ENCODE measurements around the gene FAAP100.

FAAP100 gene

DNA sequence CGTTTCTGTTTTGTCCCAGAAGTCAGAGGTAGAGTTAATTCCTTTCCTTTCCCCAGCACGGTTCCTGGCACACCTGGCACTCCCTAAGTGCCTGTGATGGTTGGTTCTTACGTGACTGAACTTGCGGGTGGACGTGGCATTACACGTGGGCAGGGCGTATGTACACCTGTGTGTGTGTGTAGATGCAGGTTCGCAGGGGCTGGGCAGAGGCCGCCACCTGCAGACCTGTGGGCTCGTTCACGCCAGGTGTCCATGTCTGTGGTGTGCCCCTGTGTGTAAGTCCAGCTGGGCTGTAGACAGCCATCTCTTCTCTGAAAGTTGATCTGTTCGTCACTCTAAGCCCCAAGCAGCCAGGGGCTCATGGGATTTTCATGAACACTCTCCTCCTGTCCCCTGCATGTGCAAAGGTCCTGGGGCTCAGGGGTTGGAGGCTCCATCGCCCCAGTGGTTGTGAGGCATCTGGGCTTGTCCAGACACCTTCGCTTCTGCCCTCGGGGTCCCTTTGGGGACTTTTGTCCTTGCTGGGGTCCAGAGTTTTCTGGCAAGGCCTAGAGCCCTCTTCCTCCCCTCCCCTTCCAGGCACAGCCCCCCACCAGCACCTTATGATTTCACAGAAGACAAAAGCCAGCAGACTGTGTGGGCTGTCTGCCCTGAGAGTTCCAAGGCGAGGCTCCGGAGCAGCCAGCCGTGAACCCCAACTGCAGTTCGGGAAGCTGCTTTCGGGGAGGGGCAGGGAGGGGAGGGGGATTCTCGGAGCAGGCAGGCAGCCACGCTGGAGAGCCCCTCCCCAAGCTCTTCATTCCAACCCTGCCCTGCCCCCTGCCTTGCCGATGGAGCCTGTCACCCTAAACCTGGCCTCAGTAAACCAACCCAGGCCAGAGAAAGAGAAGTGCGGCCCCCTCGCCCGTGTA, 29.4 kb downstream of the FAAP100 start:
- no peak for DNase-seq

DNA sequence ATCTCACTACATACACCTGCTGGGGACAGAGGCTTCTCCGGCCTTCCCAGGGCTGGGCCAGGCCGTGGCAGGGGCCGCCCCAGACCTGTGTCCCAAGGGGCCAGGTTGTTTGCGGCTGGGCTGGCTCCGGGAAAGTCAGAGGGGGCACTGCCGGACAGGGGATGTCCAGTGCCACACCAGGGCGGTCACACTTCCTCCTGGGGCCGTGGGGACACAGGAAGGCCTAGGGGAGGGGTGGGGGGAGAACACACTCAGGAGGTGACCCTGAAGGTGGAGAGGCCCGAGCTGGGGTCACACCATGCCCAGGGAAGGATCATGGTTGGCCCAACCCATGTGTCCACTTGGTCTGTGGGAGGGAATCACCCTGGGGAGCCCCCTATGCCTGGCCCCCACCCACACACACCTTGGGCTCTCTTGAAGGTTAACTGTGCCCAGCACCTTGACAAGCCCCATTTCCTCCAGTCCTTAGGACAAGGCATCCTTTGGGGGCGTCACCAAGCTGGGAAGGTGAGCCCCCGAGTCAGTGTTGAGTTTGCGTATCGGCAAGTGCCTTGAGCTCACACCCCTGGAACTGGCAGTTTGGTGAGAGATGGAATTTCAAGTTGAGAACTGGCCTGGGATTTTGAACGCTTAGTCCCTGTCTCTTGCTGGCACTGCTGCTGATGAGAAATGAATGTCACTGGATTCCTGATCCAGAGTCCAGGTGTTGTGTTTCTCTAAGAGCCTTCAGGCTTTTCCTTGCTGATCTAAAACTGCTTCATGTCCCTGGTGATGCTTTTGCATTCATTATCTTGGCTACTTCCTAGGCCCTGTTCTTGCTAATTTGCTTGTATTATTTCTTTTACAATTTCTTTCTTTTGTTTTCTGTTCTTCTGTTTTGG, 31.9 kb downstream of the FAAP100 start:
- peak in 1 of 3 experiments; percentile 11 for DNase-seq

DNA sequence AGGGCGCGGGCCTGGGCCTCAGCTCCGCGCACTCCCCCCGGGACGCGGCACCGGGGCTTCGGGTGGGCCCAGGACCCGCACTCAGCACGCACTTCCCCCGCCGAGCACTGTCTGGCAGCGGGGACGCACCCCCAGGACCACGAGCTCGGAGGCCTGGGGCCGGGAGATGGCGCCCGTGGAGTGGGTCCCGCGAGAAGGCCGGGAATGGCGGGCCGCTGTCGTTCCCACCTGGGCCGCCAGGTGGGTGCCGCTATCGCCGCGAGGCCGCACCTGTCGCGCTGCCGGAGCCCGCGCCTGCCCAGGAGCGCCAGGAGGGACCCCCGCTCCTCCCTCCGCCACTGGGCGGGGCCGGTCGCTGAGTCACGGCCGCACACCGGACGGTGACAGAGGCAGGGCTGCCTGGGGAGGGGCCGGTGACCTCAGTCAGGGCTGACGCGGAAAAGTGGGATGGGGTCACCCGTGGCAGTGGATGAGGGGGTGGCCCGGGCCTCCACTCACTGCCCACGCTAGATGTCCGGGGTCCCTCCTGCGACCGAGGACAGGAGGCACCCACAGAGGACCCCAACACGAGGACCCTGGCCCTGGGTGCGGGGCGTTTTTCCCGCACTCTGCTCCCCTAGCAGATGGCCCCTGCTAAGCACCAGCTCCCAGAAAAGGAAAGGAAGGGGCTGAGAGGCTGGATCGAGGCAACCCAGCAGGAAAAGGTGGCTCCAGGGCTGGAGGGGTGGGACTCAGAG, 32.7 kb downstream of the FAAP100 start:
- peak; percentile 57 to 73 (median 65) for DNase-seq

DNA sequence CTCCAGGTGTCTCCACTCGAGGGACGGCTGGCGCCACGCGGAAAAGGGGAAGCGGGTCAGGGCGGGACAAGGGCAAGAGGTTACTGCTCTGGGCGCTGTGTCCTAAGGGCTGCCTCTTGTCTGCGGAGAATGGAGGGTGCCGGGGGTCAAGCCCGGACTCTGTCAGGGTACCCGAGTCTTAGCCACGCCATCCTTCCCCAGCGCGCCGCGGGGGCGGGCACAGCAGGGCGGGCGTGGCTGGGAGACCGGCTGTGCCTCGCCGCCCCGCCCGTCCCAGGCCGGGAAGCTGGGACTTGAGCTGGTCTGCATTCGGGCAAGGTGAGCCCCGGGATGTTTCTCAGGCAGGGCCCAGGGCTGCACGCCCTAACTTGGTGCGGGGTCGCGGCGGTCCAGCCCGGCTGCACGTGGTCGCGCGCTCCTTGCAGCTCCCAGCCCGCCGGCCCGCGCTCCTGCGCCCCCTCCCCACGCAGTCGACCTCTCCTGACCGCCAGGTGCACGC, 33.3 kb downstream of the FAAP100 start:
- DNase-seq: peak; percentile 33 to 49 (median 47)

DNA sequence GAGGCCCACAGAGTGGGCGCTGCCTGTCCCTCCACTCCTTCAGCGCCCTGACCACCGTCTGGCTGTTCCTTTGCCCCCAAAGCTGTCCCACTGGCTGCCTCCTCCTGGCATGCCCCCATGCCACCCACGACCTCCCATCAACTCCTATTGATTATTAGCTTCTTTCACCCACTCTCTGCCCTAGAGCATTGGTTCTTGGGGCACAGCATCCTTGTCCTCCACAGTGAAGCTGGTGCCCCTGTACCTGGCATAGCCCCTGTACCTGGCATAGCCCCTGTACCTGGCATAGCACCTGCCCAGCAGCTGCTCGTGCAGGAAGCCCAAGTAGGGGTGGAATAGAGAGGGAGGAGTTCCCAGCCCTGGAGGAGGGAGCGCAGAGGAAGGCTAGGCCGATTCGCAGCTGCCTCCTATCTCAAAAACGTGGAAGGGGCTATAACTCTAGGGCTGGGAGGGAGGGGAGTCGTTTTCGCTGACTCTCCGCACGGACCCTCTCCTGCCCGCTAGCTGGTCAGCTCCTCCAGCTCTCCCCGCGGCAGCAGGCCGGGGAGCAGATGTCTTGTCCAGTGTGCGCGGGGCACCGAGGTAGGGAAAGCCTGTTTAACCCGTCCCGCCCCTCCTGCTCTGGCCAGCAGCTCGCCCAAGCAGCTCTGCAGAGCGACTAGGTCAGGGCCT, 33.9 kb downstream of the FAAP100 start:
- DNase-seq: peak in 2 of 3 experiments; percentile 47 to 55

- DNase-seq: no peak
Measured at GRCh38 chr17:81517339-81518112, 34.6 kb downstream of the FAAP100 start.

DNA sequence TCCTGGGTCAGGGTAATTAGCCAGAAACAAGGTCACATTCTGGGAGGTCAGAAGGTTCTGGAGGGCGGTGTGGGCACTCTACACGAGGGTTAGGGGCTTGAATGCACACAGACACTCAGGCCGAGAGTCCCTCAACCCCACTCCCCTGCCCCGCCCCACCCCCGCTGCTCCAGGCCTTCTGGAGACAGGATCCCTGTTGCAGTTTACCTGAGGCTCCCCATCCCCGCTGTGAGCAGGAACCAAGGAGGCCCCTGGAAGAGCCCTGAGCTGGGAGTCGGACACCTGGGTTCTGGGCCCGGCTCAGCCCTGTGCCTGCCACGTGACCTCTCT, 35.2 kb downstream of the FAAP100 start:
- no peak for DNase-seq

DNA sequence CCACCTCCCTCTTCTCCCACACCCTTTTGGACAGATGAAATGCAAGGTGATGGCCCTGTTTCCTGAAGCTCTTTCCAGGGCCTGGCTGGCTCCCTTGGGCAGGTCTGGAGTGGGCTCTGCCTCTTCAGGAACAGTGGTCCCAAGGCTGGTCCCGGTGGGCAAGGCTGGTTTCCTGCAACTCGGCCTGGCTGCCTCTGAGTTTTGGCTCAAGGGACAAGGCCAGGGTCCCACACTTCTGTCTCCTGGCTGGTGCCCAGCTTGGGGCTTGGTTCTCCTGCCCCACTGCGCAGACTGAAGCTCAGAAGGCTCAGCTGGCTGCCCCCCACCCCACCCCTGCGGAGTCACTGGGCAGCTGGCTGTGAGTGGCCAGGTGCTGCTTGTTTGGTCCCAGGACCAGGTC, 35.7 kb downstream of the FAAP100 start:
- no peak for DNase-seq

- no peak for DNase-seq
Measured at GRCh38 chr17:81515530-81516041, 36.6 kb downstream of the FAAP100 start.

DNA sequence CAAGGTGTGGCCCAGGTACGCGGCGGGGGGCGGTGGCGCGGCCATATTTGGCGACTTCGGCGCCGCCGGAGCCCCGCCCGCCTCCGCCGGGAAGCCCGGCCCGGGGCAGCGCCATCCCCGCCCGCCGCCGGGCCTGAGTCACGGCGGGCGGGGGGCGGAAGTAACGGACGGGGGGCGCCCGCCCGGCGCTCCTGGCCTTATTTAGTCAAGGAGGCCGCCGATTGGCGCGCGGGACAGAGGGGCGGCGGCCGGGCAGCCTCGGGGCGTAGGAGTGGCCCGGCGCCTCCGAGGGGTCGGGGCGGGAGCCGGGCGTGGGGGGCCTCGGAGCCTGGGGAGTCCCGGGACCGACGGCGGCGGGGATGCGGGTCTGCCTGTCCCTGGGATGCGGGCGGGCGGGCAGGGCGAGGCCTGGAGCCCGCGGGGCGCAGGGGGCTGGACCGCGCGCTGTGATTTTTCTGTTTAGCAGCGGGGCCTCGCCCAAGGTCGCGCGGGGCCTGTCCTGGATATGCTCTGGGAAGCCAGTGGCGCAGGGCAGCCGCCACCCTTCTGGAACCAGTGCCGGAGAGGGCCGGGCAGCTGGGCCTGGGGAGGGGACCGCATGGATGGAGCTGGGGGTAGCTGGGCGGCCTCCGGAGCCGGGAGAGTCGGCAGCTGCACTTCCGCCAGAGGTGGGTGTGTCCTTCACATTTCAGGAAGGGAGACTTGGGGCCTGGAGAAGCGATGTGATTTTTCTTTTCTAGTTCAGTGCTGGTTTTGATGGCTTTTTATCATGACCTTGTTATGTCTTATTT, 37.2 kb downstream of the FAAP100 start:
- DNase-seq: peak; percentile 70 to 87 (median 79)

GRCh38 chr17:81514489-81514738, 37.7 kb downstream of the FAAP100 start:
- peak in 2 of 3 experiments; percentile 79 to 87 for DNase-seq

DNA sequence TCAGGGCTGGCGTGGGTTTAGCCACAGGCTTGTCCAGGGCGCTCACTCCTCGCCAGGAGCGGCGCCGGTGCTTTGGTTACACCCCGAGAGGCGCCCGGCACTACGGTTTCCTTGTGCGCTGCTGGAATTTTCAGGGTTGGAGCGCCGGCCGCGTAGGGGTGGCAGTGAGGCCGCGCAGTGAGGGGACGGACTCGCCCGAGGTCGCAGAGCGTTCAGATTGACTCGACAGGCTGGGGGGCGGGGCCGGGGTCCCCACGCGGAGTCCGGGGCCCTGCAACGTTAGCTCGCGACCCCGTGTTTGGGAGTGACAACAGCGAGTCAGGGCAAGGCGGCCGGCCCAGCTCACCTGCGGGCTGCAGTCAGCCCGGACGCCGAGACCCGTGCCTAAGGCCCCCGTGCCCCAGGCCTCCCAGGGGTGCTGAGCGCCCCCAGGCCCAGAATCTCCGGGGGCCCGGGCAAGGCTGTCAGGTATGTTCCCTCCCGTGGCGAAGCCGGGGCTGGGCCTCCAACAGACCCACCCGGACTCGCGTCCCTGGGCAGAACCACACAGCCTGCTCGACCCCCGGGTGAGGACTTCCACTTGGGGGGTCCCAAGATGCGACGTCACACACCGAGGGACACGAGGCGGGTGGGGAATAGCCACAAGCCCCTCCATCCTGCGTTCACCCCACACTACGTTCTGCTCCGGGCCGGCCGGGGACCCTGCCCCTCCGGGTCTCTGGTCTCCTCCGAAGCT, 38.2 kb downstream of the FAAP100 start:
- peak; percentile 64 to 88 (median 87) for DNase-seq

GRCh38 chr17:81513372-81513752, 38.8 kb downstream of the FAAP100 start:
- peak; percentile 58 to 88 (median 87) for DNase-seq

DNA sequence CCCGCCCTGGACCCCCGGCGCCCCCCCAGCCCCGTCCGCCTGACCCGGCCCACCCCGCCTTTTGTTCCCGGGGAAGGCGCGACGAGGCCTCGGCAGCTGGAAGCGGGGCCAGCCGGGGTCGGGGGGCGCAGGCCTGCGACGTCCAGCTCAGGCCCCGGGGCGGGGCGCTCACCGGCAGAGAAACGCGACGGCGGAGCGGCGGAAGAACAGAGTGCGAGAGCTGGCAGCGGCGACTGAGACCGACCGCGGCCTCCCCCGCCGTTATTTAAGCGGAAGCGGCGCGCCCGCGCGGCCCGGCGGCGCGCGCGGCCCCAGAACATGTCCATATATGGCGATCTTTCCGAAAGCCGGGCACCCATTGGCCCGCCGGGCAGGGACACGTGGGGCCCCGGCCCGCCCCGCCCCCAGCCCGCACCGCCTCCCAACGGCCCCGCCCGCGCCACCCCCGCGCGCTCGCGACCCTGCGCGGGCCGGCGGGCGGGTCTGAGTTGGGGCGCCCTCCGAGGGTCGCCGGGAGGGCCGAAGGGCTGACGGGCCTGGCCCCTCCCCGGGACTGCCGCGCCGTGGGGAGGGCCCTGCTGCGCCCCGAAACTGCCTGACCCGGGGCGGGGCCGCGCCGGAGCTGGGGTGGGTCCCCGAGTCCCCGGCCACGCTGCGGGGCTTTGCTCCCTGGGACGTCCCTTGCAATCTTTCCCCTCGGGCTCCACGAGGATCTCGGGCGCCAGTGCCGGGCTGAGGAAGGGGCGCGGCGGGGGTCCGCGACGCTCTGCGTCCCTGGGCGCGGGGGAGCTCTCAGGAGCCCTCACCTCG, 39.4 kb downstream of the FAAP100 start, which contains the start of gene ACTG1:
Gene ACTG1, minus strand, starts transcription at position 238 of the 810 bp plus-strand sequence. CDS start 445 bp downstream, outside the sequence.
- peak; percentile 94 to 96 (median 94) for DNase-seq

DNA sequence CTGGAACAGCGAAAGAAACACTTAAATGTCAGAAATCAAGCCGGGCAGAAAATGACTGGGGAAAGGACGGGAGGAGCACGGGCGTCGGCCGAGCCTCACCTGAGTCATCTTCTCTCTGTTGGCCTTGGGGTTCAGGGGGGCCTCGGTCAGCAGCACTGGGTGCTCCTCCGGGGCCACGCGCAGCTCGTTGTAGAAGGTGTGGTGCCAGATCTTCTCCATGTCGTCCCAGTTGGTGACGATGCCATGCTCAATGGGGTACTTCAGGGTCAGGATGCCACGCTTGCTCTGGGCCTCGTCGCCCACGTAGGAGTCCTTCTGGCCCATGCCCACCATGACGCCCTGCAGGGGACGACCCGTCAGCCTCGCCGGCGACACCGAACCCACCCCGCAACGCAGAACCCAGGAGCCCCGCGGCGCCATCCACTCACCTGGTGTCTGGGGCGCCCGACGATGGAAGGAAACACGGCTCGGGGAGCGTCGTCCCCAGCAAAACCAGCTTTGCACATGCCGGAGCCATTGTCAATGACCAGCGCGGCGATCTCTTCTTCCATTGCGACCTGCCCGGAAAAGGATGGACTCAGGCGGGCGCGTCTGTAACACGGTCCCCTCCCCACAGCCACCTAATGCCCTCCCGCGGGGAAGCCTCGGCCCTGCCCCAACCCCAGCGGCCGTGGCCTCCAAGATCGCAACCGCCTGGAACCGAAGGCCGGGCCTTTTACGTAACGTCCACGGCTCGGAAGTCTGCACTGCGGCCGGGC, 40.2 kb downstream of the FAAP100 start:
- peak in 2 of 3 experiments; percentile 48 to 72 for DNase-seq

DNA sequence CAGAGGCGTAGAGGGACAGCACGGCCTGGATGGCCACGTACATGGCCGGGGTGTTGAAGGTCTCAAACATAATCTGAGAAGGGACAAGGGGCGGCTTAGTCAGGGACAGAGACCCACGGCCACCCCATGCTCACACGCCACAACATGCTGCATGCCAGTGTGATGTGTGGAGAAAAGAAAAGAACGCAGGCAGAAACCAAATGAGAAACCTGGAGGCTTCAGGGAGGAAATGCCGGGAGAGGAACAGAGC, 40.7 kb downstream of the FAAP100 start:
- no peak for DNase-seq

- DNase-seq: peak in 2 of 3 experiments; percentile 37 to 67
Measured at GRCh38 chr17:81510785-81511553, 41.2 kb downstream of the FAAP100 start.

Data from NCI-H1417 (cell line).